RCC 7860 (cell line): ENCODE results near the gene CD74.
"Not testable (repeated sequence)": the region's sequence is repeated elsewhere in the genome, so short reads cannot be mapped to it uniquely, and the experiment has no call there.

Source experiments
- DNase-seq: peaks from one replicate; pipeline ENCODE4 v3.0.0-alpha.2; 2015; ENCODE audit warnings: low spot score
- FAIRE-seq: peaks from 2 replicates; lab custom pipeline; 2012; peaks lifted over from hg19 to GRCh38; lab: Jason Lieb, UNC

The CD74 gene

DNA sequence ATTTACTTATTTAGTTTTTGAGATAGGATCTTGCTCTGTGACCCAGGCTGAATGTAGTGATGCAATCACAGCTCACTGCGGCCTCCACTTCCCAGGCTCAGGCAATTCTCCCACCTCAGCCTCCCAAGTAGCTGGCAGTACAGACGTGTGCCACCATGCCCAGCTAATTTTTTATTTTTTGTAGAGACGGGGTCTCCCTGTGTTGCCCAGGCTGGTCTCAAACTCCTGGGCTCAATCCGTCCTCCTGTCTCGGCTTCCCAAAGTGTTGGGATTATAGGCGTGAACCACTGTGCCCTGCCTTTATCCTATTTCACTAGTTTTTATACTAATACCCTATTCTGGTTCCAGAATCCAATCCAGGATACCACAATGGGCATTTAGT lies 30.0 kb upstream of the CD74 start:
- DNase-seq, result no peak
- no peak for FAIRE-seq

DNA sequence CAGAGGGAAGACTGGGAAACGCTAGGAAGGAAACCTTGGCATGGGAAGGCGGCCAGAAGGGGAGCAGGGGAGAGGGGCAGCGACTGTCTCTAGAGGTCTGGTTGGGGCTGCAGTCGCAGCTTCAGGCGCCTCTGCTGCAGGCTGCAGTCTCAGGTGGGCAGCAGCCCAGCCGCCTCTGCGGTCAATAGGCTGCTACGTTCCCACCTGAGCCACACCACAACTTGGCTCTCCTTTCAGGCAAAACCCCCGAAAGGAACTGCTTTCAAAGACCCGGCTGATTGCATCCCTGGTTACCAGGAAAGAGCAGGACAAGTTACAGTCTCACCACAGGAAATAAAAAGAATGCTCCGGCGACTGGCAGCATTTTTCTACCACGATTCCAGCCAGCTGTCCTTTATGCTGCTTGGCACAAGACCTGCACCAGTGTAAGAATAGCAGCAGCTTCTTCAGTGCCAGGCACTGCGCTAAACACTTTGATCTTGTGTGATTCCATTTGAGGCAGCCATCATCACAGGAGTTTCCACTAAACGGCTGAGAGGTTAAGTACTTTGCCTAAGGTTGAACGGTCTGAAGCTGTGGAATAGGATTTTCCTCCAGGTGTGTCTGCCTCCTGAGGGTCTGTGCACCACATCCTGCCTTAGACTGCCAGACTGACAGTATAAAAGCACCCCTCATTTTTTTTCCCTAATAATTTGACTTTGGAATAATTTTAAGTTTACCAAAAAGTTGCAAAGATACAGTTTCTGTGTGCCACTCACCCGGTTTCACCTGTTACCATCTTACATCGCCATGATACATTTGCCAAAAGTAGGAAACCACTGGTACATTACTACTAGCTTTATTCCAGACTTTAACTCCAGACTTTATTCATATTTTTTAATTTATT lies 29.3 kb upstream of the CD74 start:
- no peak for DNase-seq
- FAIRE-seq, result no peak

DNA sequence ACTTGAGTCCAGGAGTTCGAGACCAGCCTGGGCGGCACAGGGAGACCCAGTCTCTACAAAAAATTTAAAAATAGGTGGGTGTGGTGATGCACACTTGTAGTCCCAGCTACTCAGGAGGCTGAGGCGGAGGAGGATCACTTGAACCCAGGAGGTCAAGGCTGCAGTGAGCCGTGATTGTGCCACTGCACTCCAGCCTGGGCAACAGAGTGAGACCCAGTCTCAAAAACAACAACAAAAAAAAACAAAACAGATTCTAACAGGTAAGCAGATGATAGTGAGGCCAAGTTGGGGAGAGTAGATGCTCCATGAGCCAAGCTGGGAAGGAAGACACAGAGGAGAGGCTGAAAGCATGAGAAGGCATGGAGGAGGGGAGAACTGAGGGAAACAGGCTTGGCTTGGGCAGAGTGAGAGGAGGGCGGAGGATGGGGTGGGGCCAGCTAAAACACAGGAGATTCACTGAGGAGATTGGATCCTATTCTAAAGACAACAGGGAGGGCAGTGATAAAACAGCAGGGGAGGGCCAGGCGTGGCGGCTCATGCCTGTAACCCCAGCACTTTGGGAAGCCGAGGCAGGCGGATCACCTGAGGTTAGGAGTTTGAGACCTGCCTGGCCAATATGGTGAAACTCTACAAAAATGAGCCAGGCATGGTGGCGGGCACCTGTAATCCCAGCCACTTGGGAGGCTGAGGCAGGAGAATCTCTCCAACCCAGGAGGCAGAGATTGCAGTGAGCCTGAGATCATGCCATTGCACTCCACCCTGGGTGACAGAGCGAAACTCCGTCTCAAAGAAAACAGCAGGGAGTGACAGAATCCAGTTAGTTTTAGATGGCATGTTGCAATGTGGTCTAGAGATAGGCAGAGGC lies 28.5 kb upstream of the CD74 start:
- FAIRE-seq, result no peak
- no peak for DNase-seq

DNA sequence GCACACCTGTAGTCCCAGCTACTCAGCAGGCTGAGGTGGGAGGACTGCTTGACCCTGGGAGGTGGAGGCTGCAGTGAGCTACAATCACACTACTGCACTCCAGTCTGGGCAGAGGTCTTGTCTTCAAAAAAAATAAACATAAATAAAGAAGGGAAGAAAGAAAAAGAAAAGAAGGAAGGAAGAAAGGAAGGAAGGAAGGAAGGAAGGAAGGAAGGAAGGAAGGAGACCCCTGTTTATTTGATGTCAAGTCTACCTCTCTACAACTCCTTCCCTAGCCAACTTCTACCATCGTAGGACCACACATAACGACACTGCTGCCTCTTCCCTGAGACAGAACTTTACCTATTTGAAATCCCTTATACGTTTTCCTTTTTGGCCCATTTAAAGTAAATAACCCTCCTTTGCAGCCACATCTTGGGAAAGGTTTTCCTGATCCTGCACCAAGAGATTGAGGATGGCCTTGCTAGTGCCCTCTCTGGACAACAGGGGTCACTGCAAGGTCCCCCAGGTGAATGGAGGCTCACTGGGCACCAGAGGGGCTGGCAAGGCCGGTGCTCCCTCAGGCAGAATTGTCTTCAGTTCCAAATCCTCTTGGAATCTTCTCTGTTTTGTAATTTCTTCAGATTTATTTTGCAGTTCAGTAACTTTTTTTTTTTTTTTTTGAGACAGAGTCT lies 26.3 kb upstream of the CD74 start:
- DNase-seq, result no peak
- FAIRE-seq, result no peak

DNA sequence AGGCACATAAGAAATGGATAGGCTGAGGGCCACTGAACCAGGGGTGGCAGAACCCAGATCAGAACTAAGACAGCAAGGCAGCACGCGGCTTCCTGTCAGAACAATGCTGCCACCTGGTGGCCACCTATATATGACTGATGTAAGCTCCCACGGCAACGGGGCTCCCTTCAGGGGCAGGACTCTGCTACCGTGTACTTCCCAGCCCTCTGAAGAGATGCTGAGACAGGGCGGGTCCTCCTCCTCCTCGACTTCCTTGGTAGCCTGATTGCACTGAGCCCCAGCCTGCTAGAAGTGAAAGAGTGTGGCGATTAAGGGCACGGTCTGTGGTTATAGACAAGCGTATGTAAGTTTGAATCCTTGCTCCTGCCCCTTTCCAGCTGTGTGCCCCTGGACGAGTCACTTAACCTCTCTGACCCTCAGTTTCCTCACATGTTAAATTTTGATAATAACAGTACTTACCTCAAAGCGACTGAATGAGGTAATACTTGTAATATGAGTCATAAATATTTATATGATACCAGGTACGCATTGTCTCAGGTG lies 23.5 kb upstream of the CD74 start:
- DNase-seq (peak; percentile 80), FAIRE-seq (no peak)

DNA sequence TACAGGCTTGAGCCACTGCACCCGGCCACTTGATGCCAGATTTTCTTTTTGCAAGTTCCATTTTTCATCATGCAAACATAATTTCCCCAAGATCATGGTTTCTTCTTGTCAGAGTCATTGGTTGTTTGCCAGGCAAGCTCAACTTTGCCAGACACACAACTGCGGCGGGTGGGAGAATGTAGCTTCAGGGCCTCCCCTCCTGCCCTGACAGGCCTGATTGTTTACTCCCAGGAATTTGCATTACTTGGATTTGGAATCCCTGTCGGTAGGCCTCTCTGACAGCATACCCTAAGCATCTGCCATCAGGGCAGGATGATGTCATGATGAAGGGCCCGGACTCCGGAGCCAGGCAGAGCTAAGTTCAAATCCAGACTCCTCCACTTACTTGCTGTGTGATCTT lies 21.8 kb upstream of the CD74 start:
- FAIRE-seq (no peak), DNase-seq (no peak)

DNA sequence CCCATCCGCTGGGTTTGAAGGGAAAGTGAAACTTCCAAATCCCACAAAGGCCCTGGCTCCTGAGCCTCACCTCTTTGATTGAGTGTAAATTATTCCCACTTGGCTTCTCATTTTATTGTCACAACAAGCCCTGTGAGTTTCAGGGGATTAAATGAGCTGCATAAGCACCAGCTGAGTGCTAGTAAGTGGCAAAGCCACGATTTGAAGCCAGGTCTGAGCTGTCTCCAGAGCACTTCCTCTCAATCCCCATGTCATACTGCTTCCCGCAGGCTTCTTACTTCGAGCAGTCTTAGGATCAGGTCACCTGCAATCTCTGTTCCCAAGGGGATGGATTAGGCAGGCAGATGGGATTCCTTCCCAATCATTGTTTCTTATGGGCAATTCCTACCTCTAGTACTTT lies 18.9 kb upstream of the CD74 start:
- FAIRE-seq (no peak), DNase-seq (no peak)

DNA sequence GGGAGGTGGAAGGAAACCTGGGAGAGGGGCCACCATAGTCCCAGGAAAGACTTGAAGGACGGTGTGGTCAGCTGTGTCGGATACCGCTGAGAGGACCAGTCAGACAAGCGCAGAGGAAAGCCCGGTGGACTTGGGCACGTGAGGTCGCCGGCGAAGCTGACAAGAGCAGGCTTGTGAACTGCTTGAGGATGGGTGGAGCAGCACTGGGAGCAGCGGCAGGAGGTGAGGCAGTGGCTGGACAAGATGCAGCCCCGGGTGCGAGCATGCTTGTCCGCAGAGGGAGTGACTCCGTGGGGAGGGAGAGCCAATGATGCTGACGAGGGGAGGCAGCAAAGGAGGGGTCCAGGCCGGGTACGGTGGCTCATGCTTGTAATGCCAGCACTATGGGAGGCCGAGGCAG lies 18.3 kb upstream of the CD74 start:
- DNase-seq (no peak), FAIRE-seq (no peak)

DNA sequence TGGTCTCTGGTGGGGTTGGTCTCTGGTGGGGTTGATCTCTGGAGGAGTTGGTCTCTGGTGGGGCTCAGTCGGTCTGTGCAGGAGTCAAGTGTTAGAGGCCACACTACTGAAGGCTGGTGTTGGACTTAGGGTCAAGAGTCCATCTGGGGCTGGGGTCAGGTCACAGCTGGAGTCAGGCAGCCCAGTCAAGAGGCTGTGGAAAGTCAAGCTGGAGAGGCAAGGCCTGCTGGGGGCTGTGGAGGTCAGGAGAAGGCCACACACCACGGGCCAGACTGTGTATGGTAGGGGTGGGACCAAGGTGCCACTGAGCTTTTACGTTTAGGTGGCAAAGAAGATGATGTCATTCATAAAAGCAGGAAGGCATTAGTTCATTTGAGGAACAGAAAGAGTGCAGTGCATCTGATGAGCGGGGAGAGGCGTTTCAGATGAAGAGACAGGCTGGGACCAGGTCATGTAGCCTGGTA lies 16.7 kb upstream of the CD74 start:
- DNase-seq (no peak), FAIRE-seq (no peak)

DNA sequence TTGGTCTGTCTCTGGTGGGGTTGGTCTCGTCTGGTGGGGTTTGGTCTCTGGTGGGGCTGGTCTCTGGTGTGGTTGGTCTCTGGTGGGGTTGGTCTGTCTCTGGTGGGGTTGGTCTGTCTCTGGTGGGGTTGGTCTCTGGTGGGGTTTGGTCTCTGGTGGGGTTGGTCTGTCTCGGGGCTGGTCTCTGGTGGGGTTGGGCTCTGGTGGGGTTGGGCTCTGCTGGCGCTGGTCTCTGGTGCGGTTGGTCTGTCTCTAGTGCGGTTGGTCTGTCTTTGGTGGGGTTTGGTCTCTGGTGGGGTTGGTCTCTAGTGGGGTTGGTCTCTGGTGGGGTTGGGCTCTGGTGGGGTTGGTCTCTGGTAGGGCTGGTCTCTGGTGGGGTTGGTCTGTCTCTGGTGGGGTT lies 16.3 kb upstream of the CD74 start:
- FAIRE-seq (no peak), DNase-seq (no peak)

DNA sequence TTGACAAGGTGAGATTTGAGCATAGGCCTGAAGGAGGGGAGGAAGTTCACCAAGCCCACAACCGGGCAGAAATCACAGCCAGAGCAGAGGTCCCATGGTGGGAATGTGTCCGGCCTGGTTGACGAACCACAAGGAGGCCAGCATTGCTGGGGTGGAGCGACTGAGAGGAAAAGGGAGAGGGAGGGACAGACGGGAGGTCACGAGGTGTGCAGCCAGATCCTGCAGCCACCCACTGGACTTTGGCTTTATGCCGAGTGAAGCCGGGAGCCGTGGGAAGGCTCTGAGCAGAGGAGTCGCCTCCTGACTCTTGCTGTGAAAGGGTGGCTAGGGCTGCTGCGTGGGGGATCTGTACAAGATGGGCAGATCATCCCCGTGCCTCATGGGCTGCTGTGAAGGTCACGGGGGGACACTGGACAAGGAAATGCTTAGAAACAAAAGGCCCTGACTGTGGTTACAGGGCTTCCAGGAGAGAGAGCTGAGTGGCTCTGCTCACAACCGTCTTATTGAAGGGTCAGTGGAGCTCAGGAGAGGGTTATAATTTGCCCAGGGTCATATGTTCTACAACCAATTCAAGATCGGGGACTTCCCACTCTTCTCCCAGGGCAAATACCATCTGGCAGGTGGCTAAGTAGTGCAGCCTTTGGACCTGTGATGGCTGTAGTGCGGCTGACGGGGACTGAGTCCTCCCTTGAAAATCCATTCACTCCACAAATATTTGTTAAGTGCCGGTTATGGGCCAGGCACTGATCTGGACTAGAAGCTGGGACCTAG lies 15.6 kb upstream of the CD74 start:
- no peak for FAIRE-seq
- DNase-seq, result peak; percentile 46

DNA sequence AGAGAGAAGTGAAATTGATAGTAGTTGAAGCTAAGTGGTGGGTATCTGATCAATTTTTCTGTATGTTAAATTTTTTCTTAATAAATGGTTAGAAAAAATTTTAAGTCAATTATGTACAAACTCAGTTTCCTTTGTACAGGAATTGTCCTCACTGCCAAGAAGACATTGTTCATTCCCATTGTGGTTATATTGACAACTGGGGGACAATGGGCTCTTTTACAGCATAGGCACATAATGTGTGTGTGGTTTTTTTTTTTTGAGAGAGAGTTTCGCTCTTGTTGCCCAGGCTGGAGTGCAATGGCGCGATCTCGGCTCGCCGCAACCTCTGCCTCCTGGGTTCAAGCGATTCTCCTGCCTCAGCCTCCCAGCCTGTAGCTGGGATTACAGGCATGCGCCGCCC lies 13.5 kb upstream of the CD74 start:
- DNase-seq, FAIRE-seq: not testable (repeated sequence)

DNA sequence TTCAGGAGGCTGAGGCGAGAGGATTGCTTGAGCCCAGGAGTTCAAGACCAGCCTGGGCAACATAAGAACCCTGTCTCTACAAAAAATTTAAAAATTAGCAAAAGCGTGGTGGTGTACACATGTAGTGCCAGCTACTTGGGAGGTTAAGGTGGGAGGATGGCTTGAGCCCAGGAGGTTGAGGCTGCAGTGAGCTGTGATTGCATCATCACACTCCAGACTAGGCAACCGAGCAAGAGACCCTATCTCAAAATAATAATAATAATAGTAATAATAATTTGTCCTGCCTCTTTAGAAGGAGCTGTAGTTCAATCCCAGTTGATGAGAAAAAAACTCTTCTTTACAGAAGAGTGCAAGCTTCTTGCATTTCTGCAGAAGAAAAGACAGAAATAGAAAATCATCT lies 10.0 kb upstream of the CD74 start:
- no peak for FAIRE-seq
- DNase-seq, result no peak

DNA sequence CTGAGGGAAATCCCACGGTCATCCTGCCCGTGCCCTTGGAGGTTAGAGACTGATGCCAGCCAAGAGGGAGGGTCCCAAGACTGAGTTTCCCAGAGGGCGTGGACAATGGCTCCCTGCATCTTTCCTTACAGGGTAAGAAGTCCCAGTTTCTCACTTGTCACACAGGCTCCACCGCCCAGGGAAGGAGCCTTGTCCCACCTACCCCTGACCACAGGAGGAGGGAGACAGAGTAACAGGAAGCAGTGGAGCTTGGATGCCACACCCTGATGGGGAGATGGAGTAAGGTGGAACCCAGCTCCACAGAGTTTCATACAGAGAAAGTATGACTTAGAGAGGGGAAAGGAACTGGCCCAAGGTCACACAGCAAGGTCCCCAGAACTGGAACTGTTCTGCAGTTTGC lies 9.4 kb upstream of the CD74 start:
- FAIRE-seq, result no peak
- DNase-seq, result no peak

DNA sequence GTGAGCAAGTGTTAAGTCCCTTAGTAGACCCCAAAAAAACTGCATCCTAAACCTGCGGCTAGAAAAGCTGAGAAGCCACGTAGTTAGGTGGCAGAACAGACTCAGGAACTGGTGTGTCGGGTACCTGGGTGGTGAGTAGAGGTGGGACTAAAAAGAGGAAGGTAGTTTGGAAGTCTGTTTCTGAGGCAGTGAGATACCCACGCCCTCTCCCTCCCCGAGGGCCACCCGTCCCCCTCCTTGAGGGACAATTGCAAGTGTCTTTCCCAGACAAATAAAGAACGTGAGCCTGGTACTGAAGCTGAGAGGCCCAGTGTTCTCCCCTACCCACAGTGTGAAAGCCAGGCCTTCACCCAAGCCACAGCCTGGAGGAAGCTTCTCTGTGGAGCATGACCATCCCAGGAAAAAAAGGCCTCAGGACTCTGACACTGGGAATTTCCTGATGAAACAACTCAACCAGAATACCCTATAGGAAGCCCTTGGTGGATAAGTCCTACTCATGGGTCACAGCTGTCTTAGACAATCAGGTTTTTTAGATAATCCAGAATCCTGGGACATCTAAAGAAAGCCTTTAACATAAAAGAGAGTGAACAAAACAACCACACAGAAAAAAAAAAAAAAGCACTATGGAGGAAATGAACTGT lies 7.0 kb upstream of the CD74 start:
- DNase-seq (no peak), FAIRE-seq (no peak)

DNA sequence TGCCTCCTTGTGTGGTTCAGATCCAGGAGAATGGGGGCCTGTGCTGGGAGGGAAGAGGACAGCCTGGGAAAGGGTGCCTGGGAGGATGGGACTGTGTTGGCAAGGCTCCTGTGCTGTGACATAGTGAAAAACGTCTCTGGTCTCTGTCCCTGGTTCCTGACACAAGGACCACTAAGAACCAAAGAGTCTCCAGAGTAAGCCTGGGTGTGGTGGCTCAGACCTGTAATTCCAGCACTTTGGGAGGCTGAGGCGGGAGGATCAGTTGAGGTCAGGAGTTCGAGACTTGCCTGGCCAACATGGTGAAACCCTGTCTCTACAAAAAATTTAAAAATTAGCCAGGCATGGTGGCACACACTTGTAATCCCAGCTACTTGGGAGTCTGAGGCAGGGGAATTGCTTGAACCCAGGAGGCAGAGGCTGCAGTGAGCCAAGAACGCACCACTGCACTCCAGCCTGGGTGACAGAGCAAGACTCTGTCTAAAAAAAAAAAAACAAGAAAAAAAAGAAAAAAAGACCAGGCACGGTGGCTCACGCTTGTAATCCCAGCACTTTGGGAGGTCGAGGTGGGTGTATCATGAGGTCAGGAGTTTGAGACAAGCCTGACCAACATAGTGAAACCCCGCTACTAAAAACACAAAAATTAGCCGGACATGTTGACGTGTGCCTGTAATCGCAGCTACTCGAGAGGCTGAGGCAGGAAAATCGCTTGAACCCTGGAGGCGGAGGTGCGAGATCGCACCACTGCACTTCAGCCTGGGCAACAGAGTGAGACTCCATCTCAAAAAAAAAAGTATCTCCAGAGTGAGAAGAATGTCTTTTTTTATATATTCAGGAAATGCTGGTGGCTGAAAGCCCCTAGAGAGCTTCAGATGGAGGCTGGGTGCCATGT lies 1.4 kb upstream of the CD74 start:
- DNase-seq, FAIRE-seq: not testable (repeated sequence)

DNA sequence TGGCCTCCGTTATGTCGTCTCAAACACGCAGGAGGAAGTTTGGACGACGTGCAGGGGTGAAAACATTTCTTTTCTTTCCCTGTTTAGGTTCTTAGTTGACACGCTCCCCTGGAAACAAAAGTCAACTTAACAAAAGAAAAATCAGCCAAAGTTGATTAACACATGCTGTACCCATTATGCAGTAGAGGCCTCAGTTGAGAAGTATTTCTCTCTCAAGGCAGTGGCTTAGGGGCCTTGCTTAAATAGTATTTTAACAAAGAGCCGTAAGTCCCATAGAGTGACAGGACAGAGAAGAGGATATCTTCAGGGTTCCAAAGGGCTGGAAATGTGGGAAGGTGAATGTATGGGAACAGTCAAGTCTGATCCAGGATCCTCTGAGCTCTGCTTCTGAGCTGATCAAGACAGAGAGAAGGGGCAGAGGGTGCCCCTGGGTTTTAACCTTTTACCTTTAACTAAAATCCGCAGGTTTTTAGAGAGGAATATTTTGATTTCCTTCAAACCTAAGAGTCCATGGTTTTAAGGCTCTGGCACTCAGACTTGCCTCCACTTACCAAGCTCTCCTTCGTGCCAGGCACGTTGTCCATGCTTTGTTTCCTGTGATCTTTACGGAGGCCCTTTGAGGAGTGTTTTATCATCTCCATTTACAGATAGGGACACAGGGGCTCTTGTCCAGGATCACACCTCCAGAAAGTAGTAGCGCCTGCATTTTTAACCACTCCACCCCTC lies 629 bp upstream of the CD74 start:
- FAIRE-seq (no peak), DNase-seq (no peak)

DNA sequence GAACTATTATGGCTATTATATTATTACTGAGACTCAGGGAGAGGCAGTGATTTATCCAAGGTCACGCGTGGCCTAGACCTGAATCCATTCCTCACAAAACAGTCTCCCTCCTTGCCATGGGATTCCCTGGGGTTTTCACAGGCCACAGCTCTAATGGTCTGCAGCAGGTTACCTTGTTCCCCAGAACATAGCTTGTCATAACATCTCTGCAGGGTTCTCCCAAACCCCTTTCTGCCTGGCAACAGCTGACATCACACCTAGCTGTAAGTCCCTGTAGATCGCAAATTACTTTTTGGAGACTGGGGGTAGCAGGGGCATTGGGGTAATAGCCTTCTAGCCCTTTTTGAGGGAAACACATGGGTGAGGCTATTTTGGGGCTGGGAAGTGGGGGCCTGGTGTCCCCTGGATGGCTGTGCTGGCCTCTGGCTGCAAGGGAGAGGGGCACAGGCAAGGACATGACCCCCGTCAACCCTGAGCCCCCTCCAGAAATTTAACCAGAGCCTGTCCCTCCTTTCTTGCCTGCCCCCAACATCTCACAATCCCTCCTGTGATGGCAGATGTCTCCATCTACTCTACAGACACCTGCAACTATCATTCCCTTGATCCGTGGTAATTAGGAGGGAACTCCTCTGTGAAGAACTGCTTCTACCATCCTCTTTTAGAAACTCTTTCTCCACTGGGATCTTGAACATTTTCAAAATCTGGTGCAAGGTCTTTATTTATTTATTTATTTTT lies 1.3 kb downstream of the CD74 start:
- DNase-seq, result no peak
- no peak for FAIRE-seq
